Fibroblast of skin of left biceps (primary cell): ENCODE data around the gene EIF5A.

Experiments
- DNase-seq, 2 experiments: peaks; one replicate each; pipeline ENCODE4 v3.0.0-alpha.2; 2013; ENCODE audit warnings: low read depth in 2 of 2

Gene EIF5A

DNA sequence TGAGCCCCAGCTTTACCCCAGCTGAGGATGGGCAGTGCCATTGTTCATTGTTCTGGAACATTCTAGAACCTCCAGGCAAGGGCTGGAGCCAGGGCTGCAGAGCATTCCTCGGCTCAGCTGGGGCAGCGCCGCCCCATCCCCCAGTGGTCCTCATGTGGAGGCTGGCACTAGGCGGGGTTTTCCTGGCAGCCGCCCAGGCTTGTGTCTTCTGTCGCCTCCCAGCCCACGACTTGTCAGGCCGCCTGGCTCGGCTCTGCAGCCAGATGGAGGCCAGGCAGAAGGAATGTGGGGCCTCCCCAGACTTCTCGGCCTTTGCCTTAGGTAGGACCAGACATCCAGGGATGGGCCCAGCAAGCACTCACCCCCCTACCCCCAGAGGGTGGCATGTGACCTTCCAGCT is 47.6 kb downstream of the EIF5A start, which contains the start of gene TMEM95:
Gene TMEM95, plus strand, starts transcription at position 104 of the 400 bp plus-strand sequence. Its CDS starts 49 bp downstream, at position 153.
- DNase-seq, result no peak

DNA sequence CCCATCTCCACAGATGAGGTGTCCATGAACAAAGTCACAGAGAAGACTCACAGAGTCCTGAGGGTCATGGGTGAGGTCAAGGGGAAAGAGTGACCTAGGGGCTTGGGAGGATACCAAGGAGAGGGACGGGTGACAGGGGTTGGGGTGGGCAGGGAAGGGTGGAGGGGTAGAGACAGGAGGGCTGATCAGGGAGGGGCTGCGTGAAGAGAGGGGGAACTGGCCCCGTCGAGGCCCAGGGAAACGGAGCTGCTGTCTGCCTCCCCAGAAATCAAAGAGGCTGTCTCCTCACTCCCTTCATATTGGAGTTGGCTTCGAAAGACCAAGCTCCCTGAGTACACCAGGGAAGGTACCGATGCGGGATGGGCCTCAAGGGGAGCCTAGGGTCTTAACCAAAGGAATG is 48.1 kb downstream of the EIF5A start:
- DNase-seq, result no peak

DNA sequence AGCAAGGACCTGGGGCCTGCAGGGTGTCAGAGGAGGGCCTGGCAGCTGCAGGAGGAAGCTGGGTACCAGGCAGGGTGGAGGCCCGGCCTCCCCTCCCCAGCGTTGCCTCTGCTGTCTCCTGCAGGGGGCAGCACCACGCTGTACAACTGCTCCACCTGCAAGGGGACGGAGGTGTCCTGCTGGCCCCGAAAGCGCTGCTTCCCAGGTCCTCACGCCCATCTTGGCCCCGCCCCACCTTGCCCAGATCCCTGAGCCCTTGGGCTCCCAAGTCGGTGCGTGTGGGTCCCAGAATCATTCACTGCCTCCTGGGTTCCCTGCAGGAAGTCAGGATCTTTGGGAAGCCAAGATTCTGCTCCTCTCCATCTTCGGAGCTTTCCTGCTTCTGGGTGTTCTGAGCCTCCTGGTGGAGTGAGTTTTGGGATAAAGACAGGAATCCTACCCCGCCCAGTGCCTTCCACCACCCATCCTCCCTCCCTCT is 48.7 kb downstream of the EIF5A start:
- DNase-seq, result no peak

DNA sequence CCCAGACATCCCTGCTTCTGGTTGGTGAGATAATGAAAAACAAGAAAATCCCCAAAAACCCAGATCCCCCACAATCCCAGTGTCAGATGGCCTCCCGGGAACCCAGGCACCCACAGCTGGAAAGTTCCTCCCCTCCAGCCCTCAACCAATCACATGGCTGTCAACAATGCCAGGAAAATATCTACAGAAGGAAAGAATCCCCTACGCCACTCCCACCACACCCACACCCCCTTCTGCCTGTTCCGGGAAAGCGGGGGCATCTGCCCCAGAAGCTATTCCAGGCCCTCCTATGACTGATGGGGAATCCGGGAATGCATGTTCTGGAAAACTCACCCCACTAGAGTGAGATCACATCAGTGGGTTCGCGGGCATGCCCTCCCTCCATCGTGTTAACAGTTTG is 49.3 kb downstream of the EIF5A start:
- no peak for DNase-seq

DNA sequence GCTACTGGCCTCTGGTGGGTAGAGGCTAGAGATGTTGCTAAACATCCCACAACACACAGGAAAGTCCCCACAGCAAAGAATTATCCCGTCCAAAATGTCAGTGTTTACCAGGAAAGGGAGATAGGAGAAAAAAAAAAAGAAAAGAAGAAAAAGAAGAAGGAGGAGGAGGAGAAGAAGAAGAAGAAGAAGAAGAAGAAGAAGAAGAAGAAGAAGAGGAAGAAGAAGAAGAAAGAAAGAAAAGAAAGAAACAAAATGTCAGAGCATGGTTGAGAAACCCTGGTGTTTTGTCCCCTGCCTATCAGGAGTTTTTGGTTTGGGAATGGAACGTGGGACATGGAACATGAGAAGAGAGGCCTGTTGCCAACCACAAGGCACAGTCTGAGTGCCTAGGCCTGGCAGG is 50.0 kb downstream of the EIF5A start:
- DNase-seq, result no peak

DNA sequence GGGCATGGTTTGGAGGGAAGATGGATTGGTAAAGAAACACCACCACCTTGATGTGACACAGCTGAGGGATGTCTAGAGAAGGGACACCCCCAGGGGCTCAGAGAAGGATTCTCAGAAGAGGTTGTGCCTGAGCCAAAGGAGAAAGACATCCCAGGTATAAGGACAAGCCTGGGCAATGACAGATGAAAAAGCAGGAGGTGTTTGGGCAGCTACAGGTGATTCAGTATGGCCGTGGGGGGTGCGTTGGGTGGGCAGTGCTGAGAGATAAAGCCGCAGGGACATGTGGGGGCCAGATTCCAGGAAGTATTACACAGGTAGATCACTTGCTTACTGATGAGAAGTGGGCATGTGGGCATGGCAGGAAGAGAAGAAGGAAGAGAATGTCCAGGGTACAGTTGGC is 54.5 kb downstream of the EIF5A start:
- no peak for DNase-seq
